ENCODE measurements around the gene ACADL.

Gene ACADL

DNA sequence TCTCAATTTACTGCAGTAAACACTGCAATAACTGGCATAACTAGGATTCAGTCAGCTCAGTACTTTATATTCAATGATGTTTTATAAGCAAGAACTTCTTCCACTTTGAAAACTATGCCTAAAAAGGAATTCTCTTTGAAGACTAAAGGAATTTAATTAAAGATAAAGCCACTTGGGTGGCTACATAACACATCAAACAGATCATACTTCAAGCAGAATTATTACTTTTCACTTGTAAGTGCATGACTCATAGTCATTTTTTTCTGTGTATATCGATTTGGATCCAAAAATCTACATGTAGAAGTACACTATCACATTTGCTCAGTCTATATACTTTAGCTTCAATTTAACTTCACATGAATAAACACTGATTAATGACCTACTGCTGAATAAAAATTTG lies 58.0 kb downstream of the ACADL start:
- Histone ChIP-seq H2AK5ac (ENCODE audit: low read length) (no peak overlapping the region), H3K9me3 (ENCODE audit: insufficient read depth, low read depth, low read length) (no peaks in the 10 kb centered on the region), H3K9ac (ENCODE audit: low read length) (no peak overlapping the region), H2BK5ac (ENCODE audit: low read depth, low read length, poor library complexity) (no peak overlapping the region), H4K8ac (ENCODE audit: low read depth, low read length) (no peak overlapping the region), H3K27me3 (ENCODE audit: insufficient read depth, low read length) (no peaks in the 10 kb centered on the region), H4K12ac (ENCODE audit: low read depth, low read length) (no peak overlapping the region), H2AFZ (ENCODE audit: insufficient read depth, low read length, poor library complexity) (no peak overlapping the region), H3K4ac (ENCODE audit: low read depth, low read length) (no peak overlapping the region), H3K27ac (ENCODE audit: low read depth, low read length) (no peak overlapping the region), H2BK12ac (ENCODE audit: low read length) (no peak overlapping the region), H3K36me3 (ENCODE audit: control insufficient read depth in 1 of 2, insufficient read depth in 2 of 2, low read length in 2 of 2) (no peaks in the 10 kb centered on the region), H3K23ac (ENCODE audit: low read length) (no peak overlapping the region), H3K4me3 (ENCODE audit: low read depth, low read length) (no peak overlapping the region), H3K79me1 (ENCODE audit: low read length) (peaks cover 10% of the 10 kb centered on the region), H3K4me2 (ENCODE audit: low read length) (no peak overlapping the region), H3K4me1 (ENCODE audit: control insufficient read depth in 1 of 2, insufficient read depth in 2 of 2, low read length in 2 of 2) (no peaks in the 10 kb centered on the region), H3K14ac (ENCODE audit: low read length) (no peak overlapping the region), H2BK120ac (ENCODE audit: insufficient read depth, low read length, poor library complexity) (no peak overlapping the region), H3K18ac (ENCODE audit: low read length) (no peak overlapping the region), H4K91ac (ENCODE audit: low read depth, low read length) (no peak overlapping the region), H3K79me2 (ENCODE audit: control insufficient read depth, insufficient read depth, low read length, poor library complexity) (peaks cover 3% of the 10 kb centered on the region)
- no peak for DNase-seq
- WGBS (ENCODE audit: extremely low coverage, insufficient coverage, insufficient read length), result no CpG with 5 or more reads among the region's 1 CpG

GRCh38 chr2:210162466-210163124 lies 62.7 kb downstream of the ACADL start:
- no peak overlapping the region for H2BK120ac ChIP-seq (ENCODE audit: insufficient read depth, low read length, poor library complexity)
- H2AFZ ChIP-seq (ENCODE audit: insufficient read depth, low read length, poor library complexity), result no peak overlapping the region
- no peak overlapping the region for H3K4ac ChIP-seq (ENCODE audit: low read depth, low read length)
- H4K8ac ChIP-seq (ENCODE audit: low read depth, low read length), result no peak overlapping the region
- DNase-seq, result no peak
- no peak overlapping the region for H3K4me3 ChIP-seq (ENCODE audit: low read depth, low read length)
- no peaks in the 10 kb centered on the region for H3K79me2 ChIP-seq (ENCODE audit: control insufficient read depth, insufficient read depth, low read length, poor library complexity)
- no peak overlapping the region for H3K23ac ChIP-seq (ENCODE audit: low read length)
- no peak overlapping the region for H4K12ac ChIP-seq (ENCODE audit: low read depth, low read length)
- no peak overlapping the region for H3K14ac ChIP-seq (ENCODE audit: low read length)
- H3K79me1 ChIP-seq (ENCODE audit: low read length), result no peaks in the 10 kb centered on the region
- H4K91ac ChIP-seq (ENCODE audit: low read depth, low read length), result no peak overlapping the region
- no peak overlapping the region for H3K4me2 ChIP-seq (ENCODE audit: low read length)
- no peak overlapping the region for H2AK5ac ChIP-seq (ENCODE audit: low read length)
- H3K9me3 ChIP-seq (ENCODE audit: insufficient read depth, low read depth, low read length), result no peaks in the 10 kb centered on the region
- H3K9ac ChIP-seq (ENCODE audit: low read length), result no peak overlapping the region
- H3K27ac ChIP-seq (ENCODE audit: low read depth, low read length), result no peak overlapping the region
- no CpG with 5 or more reads among the region's 6 CpGs for WGBS (ENCODE audit: extremely low coverage, insufficient coverage, insufficient read length)
- H2BK12ac ChIP-seq (ENCODE audit: low read length), result no peak overlapping the region
- H3K4me1 ChIP-seq (ENCODE audit: control insufficient read depth in 1 of 2, insufficient read depth in 2 of 2, low read length in 2 of 2), result no peaks in the 10 kb centered on the region
- H3K27me3 ChIP-seq (ENCODE audit: insufficient read depth, low read length), result no peaks in the 10 kb centered on the region
- H3K36me3 ChIP-seq (ENCODE audit: control insufficient read depth in 1 of 2, insufficient read depth in 2 of 2, low read length in 2 of 2), result no peaks in the 10 kb centered on the region
- no peak overlapping the region for H2BK5ac ChIP-seq (ENCODE audit: low read depth, low read length, poor library complexity)
- H3K18ac ChIP-seq (ENCODE audit: low read length), result no peak overlapping the region

- WGBS (ENCODE audit: extremely low coverage, insufficient coverage, insufficient read length), result no CpG with 5 or more reads among the region's 3 CpGs
- Histone ChIP-seq H3K79me1 (ENCODE audit: low read length) (no peaks in the 10 kb centered on the region), H2BK12ac (ENCODE audit: low read length) (no peak overlapping the region), H4K8ac (ENCODE audit: low read depth, low read length) (no peak overlapping the region), H3K79me2 (ENCODE audit: control insufficient read depth, insufficient read depth, low read length, poor library complexity) (no peaks in the 10 kb centered on the region), H3K9ac (ENCODE audit: low read length) (no peak overlapping the region), H3K4me1 (ENCODE audit: control insufficient read depth in 1 of 2, insufficient read depth in 2 of 2, low read length in 2 of 2) (no peaks in the 10 kb centered on the region), H2AK5ac (ENCODE audit: low read length) (no peak overlapping the region), H3K23ac (ENCODE audit: low read length) (no peak overlapping the region), H3K4ac (ENCODE audit: low read depth, low read length) (no peak overlapping the region), H3K36me3 (ENCODE audit: control insufficient read depth in 1 of 2, insufficient read depth in 2 of 2, low read length in 2 of 2) (peaks cover 2 to 3% of the 10 kb centered on the region in 2 experiments), H3K9me3 (ENCODE audit: insufficient read depth, low read depth, low read length) (no peaks in the 10 kb centered on the region), H3K18ac (ENCODE audit: low read length) (no peak overlapping the region), H2AFZ (ENCODE audit: insufficient read depth, low read length, poor library complexity) (no peak overlapping the region), H3K14ac (ENCODE audit: low read length) (no peak overlapping the region), H4K91ac (ENCODE audit: low read depth, low read length) (no peak overlapping the region), H3K27me3 (ENCODE audit: insufficient read depth, low read length) (no peaks in the 10 kb centered on the region), H2BK120ac (ENCODE audit: insufficient read depth, low read length, poor library complexity) (no peak overlapping the region), H3K4me3 (ENCODE audit: low read depth, low read length) (no peak overlapping the region), H4K12ac (ENCODE audit: low read depth, low read length) (no peak overlapping the region), H2BK5ac (ENCODE audit: low read depth, low read length, poor library complexity) (no peak overlapping the region), H3K4me2 (ENCODE audit: low read length) (no peak overlapping the region), H3K27ac (ENCODE audit: low read depth, low read length) (no peak overlapping the region)
- DNase-seq, result no peak
Measured at GRCh38 chr2:210159059-210159458, 66.2 kb downstream of the ACADL start.

GRCh38 chr2:210158236-210158635 lies 67.0 kb downstream of the ACADL start:
- no peak overlapping the region for H2BK5ac ChIP-seq (ENCODE audit: low read depth, low read length, poor library complexity)
- no peak overlapping the region for H3K4me2 ChIP-seq (ENCODE audit: low read length)
- no peak overlapping the region for H4K8ac ChIP-seq (ENCODE audit: low read depth, low read length)
- H3K27ac ChIP-seq (ENCODE audit: low read depth, low read length), result no peak overlapping the region
- no peaks in the 10 kb centered on the region for H3K79me1 ChIP-seq (ENCODE audit: low read length)
- no peak overlapping the region for H2BK120ac ChIP-seq (ENCODE audit: insufficient read depth, low read length, poor library complexity)
- H2AK5ac ChIP-seq (ENCODE audit: low read length), result no peak overlapping the region
- peaks cover 3% of the 10 kb centered on the region in 2 experiments for H3K36me3 ChIP-seq (ENCODE audit: control insufficient read depth in 1 of 2, insufficient read depth in 2 of 2, low read length in 2 of 2)
- H3K9me3 ChIP-seq (ENCODE audit: insufficient read depth, low read depth, low read length), result no peaks in the 10 kb centered on the region
- H3K18ac ChIP-seq (ENCODE audit: low read length), result no peak overlapping the region
- no CpG with 5 or more reads among the region's 2 CpGs for WGBS (ENCODE audit: extremely low coverage, insufficient coverage, insufficient read length)
- H2BK12ac ChIP-seq (ENCODE audit: low read length), result no peak overlapping the region
- DNase-seq, result no peak
- no peak overlapping the region for H3K9ac ChIP-seq (ENCODE audit: low read length)
- H2AFZ ChIP-seq (ENCODE audit: insufficient read depth, low read length, poor library complexity), result no peak overlapping the region
- no peak overlapping the region for H4K91ac ChIP-seq (ENCODE audit: low read depth, low read length)
- no peaks in the 10 kb centered on the region for H3K27me3 ChIP-seq (ENCODE audit: insufficient read depth, low read length)
- H3K4me3 ChIP-seq (ENCODE audit: low read depth, low read length), result no peak overlapping the region
- H4K12ac ChIP-seq (ENCODE audit: low read depth, low read length), result no peak overlapping the region
- H3K14ac ChIP-seq (ENCODE audit: low read length), result no peak overlapping the region
- H3K79me2 ChIP-seq (ENCODE audit: control insufficient read depth, insufficient read depth, low read length, poor library complexity), result no peaks in the 10 kb centered on the region
- no peak overlapping the region for H3K4ac ChIP-seq (ENCODE audit: low read depth, low read length)
- H3K23ac ChIP-seq (ENCODE audit: low read length), result no peak overlapping the region
- no peaks in the 10 kb centered on the region for H3K4me1 ChIP-seq (ENCODE audit: control insufficient read depth in 1 of 2, insufficient read depth in 2 of 2, low read length in 2 of 2)
